GM12875 (cell line): ENCODE measurements around the gene RAPGEF5.

ENCODE experiments used
- H3K4me3 ChIP-seq: one replicate; pipeline ENCODE4 v1.5.1; 2011; ENCODE audit warnings: low read depth, low read length, control low read depth
- TF ChIP-seq, protein P1 (sequence below): IDR thresholded peaks from 2 replicates; pipeline ENCODE4 v1.5.1; 2011; ENCODE audit warnings: low read depth, mild to moderate bottlenecking, control low read depth, inconsistent platforms, low read length, moderate library complexity, borderline replicate concordance; ENCODE audit not compliant: insufficient read depth

Gene RAPGEF5

DNA sequence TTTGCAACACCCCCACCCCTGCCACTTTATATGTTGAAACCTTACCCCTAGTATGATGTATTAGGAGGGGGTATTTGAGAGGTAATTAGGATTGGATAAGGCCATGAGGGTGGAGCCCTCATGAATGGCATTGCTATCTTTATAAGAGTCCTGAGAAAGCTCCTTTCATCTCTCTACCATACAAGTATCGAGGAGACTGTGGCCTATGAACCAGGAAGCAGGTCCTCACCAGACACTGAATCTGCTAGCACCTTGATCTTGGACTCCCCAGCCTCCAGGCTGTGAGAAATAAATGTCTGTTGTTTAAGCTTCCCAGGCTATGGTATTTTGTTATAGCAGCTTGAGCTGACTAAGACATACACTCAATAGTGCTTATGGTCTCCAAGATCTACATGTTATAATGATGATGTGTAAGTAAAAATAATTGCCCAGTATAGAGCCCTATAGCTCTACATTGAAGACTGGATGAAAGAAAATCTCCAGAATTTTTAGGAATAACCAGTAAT is 188.8 kb downstream of the RAPGEF5 start:
- H3K4me3 ChIP-seq = no peak overlapping the region
- TF ChIP-seq, protein P1, sequence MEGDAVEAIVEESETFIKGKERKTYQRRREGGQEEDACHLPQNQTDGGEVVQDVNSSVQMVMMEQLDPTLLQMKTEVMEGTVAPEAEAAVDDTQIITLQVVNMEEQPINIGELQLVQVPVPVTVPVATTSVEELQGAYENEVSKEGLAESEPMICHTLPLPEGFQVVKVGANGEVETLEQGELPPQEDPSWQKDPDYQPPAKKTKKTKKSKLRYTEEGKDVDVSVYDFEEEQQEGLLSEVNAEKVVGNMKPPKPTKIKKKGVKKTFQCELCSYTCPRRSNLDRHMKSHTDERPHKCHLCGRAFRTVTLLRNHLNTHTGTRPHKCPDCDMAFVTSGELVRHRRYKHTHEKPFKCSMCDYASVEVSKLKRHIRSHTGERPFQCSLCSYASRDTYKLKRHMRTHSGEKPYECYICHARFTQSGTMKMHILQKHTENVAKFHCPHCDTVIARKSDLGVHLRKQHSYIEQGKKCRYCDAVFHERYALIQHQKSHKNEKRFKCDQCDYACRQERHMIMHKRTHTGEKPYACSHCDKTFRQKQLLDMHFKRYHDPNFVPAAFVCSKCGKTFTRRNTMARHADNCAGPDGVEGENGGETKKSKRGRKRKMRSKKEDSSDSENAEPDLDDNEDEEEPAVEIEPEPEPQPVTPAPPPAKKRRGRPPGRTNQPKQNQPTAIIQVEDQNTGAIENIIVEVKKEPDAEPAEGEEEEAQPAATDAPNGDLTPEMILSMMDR = no peak

DNA sequence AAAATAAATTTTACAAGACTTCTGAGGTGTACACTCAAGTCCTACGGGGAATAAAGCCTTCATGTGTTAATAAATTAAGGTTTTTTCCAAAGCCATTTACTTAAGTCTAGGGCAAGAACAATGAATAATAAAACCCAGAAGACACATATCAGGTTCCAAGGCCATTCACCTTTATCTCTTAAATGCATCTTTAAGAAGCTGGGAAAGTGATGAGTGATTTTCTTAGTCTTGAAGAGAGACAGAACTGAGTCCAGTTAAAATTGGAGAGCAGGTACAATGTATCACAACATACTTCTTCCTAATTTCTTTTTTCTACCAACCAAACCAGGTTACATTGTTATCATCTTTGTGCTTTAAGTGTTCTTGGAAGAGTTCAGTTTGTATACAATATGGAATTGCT is 189.5 kb downstream of the RAPGEF5 start:
- H3K4me3 ChIP-seq = no peak overlapping the region
- TF ChIP-seq, protein P1 = no peak

DNA sequence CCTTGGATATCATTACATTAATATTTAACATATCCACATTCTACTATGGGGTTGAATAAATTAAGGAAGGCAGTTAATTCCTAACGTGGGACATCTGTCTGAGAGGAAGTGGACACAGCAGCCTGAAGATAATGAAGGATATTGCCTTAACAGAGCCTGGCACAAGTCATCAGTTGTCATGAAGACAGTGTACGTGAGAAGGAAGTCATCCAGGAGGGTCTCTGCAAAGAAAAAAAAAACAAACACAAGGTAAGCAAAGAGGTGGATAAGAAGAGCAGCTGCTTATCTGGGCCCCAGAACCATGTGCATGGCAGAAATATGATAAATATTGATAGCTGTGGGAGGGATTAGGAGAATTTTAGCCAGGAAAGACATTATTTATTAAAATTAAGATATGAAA is 190.0 kb downstream of the RAPGEF5 start:
- TF ChIP-seq, protein P1 = no peak
- no peak overlapping the region for H3K4me3 ChIP-seq

DNA sequence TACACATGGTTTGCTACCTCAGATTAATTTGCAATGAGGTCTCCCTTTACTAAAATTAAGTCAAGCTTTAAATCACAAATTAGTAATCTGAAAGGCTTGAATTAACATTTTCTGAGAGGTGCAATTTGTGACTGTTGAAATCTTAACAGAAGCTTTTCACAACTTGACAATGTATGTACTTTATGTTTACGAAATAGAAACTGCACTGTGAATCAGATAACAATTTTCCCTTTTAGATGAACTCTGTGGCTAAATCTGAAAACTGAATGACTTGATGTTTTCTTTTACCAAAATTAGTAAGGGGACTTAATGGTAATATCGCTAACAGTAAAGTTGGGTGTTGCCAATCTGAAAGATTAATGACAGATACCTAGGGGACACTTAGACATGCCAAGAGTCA is 197.6 kb downstream of the RAPGEF5 start:
- TF ChIP-seq, protein P1 = no peak
- no peak overlapping the region for H3K4me3 ChIP-seq

DNA sequence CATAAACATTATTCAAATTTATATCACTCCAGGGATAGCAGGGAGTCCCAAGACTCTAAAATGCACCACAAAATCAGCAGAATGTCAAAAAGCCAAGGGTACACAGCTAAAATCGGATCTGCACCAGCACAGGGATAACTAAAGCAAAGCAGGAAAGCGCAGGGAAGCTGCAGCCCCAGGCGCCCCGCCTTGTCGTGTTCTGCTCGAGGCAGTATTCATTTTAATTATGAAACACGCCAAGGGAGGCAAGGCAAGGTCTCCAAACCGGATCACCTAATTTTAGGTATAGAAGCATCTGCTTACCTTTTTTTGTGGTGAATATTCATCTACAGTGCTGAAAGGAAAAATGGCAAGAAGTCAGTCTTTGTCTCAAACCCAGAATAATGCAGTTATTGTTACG is 199.4 kb downstream of the RAPGEF5 start:
- TF ChIP-seq, protein P1 = no peak
- no peak overlapping the region for H3K4me3 ChIP-seq

DNA sequence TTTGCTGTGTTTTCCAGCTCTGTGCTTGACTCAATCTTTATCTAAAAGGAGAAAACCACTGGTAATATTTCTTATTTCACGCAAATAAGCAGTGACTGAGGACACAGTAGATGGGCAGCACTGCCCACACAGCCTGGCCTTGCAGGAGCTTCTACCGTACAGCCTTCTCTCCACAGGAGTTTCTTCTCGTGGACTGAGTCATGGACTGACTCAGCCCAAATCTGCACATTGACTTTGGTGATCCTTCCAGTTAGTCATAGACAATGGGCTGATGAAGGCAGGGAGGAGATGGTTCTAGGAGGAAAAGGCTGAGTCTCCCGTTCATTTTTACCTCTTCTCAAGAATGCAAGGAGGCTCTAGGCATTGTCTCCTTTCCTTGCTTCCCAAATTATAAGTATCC is 200.7 kb downstream of the RAPGEF5 start:
- no peak overlapping the region for H3K4me3 ChIP-seq
- TF ChIP-seq, protein P1 = no peak

DNA sequence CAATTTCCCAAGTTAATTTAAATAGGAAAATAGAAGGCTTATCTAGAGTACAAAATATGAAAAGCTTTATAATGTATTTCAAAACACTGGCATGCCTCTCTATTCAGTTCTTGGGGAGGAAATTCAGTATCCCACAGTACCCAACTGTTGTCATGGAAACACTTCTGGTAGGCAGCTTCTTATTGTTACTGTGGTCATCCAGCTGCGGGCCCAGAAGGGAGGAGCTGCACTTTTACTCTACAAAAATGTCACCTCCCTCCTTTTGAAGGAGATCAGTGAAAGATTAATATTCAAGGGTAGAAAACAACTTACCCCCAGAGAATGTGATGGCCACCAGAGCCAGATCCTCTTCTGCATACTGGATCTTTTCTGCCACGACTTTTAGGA is 202.8 kb downstream of the RAPGEF5 start:
- TF ChIP-seq, protein P1 = no peak
- no peak overlapping the region for H3K4me3 ChIP-seq
